ENCODE data around the gene RNF10. TPM values are rescaled to one million over a fixed set of nuclear protein-coding genes. Genes with fewer than 3 reads are reported as not detected.

The RNF10 gene
- total RNA-seq, 1 experiment from 2014 or later = 153 TPM

- H3K23ac ChIP-seq (ENCODE audit: insufficient read length, low read depth, low read length) = no peak overlapping the region
Measured at GRCh38 chr12:120495186-120495730, 38.9 kb upstream of the RNF10 start.

More at GRCh38 chr12:120495186-120495730, 38.9 kb upstream of the RNF10 start:
- H3K27me3 ChIP-seq (ENCODE audit: insufficient read depth, low read length) = no peaks in the 10 kb centered on the region
- H3K18ac ChIP-seq (ENCODE audit: insufficient read length, low read depth, low read length) = no peak overlapping the region
- H3K14ac ChIP-seq (ENCODE audit: insufficient read depth, low read length) = peak overlapping the region; percentile 51; the same call in 1 of the 2 replicates
- no peak overlapping the region for H3K4ac ChIP-seq (ENCODE audit: low read depth, low read length)
- peak overlapping the region; percentile 49 for H3K9ac ChIP-seq (ENCODE audit: extremely low read depth, insufficient read length, low read length)
- H4K91ac ChIP-seq (ENCODE audit: insufficient read length, low read depth, low read length) = no peak overlapping the region
- no peaks in the 10 kb centered on the region for H3K9me3 Mint-ChIP-seq
- H2BK5ac ChIP-seq (ENCODE audit: insufficient read length, low read length) = no peak overlapping the region
- H3K79me2 ChIP-seq (ENCODE audit: insufficient read depth, low read length) = peaks cover 10% of the 10 kb centered on the region; the same call in 1 of the 2 replicates
- H2BK120ac ChIP-seq (ENCODE audit: low read depth, low read length, poor library complexity, severe bottlenecking) = no peak overlapping the region
- peak overlapping the region; percentile 78 for H3K4me2 ChIP-seq (ENCODE audit: insufficient read depth, insufficient read length, low read length)
- peak overlapping the region; percentile 97 to 99 for H3K4me3 Mint-ChIP-seq
- no peak overlapping the region for H2AK5ac ChIP-seq (ENCODE audit: insufficient read length, low read length)
- no peak overlapping the region for H4K8ac ChIP-seq (replicated peaks; ENCODE audit: insufficient read length, low read depth, low read length)
- no peaks in the 10 kb centered on the region for H3K27me3 Mint-ChIP-seq (ENCODE audit: low read depth)
- no peak overlapping the region for H3K27ac ChIP-seq (ENCODE audit: insufficient read length, low read depth, low read length)
- no peaks in the 10 kb centered on the region for H3K9me3 ChIP-seq (ENCODE audit: control insufficient read depth, low read depth, low read length)
- DNase-seq = no peak
- H4K20me1 ChIP-seq (ENCODE audit: control insufficient read depth, insufficient read depth, insufficient read length) = no peaks in the 10 kb centered on the region
- H3T11ph ChIP-seq (ENCODE audit: low read length) = no peak overlapping the region
- H2BK12ac ChIP-seq (ENCODE audit: insufficient read length, low read depth, low read length) = no peak overlapping the region
- WGBS (ENCODE audit: extremely low coverage, insufficient read length, low lambda C conversion rate) = no CpG with 5 or more reads among the region's 17 CpGs
- no peak overlapping the region for H2BK20ac ChIP-seq (ENCODE audit: low read depth, low read length, poor library complexity, severe bottlenecking)
- H3K79me1 ChIP-seq (ENCODE audit: insufficient read depth, low read depth, low read length, poor library complexity, severe bottlenecking) = peaks cover 3% of the 10 kb centered on the region
- no peak overlapping the region for H4K5ac ChIP-seq (ENCODE audit: insufficient read length, low read depth, low read length)
- no peak overlapping the region for H2BK15ac ChIP-seq (ENCODE audit: low read depth, low read length)
- no peak overlapping the region for H3K56ac ChIP-seq (ENCODE audit: insufficient read length, low read depth, low read length)
- H3K36me3 Mint-ChIP-seq (ENCODE audit: insufficient read depth in 1 of 3, low read depth in 3 of 3) = peaks cover 20 to 42% (median 32%) of the 10 kb centered on the region in 3 experiments; a peak in 6 of 7 replicates
- peak overlapping the region; percentile 91 to 96 (median 96) for H3K27ac Mint-ChIP-seq
- peaks cover 14% of the 10 kb centered on the region for H3K23me2 ChIP-seq (ENCODE audit: insufficient read length, low read depth, low read length, poor library complexity, severe bottlenecking)
- H3K4me1 ChIP-seq (ENCODE audit: insufficient read depth, low read length) = no peaks in the 10 kb centered on the region; the same call in 1 of the 2 replicates
- peak overlapping the region; percentile 19 for H2AFZ ChIP-seq (ENCODE audit: low read length)
- H3K4me1 Mint-ChIP-seq = peaks cover 26 to 30% of the 10 kb centered on the region in 2 experiments
- TF ChIP-seq CTCF (conservative IDR thresholded peaks at IDR 0.05) = no peak

Data from H9 (cell line).